A673 (cell line): ENCODE data around the gene PPHLN1. TPM values are rescaled to one million over a fixed set of nuclear protein-coding genes. Genes with fewer than 3 reads are reported as not detected.

Source experiments
- BruUV-seq: library from RNA; stranded (reverse); fragments of 400-500 nt; replicated peaks from 2 replicates; lab custom pipeline; 2021; lab: Mats Ljungman, UMichigan
- CTCF ChIA-PET: fragments of 300-600 bp; sonication (Branson Sonifier 250); formaldehyde crosslinking; loops from one replicate; lab custom pipeline; 2022; ENCODE audit warnings: antibody characterized with exemption; lab: Charles Lee
- POLR2A ChIA-PET: fragments of 300-600 bp; sonication (Branson Sonifier 250); formaldehyde crosslinking; loops from one replicate; lab custom pipeline; 2022; ENCODE audit warnings: antibody characterized with exemption; ENCODE audit not compliant: low non-redundant PET; lab: Charles Lee
- DNase-seq: peaks from one replicate; pipeline ENCODE4 v3.0.0-alpha.2; 2015; ENCODE audit warnings: low spot score
- H3K27ac ChIP-seq: fragments of 200-600 bp; sonication (generic); 2 replicates; pipeline ENCODE4 v1.5.1; 2016; ENCODE audit warnings: mixed run types, low read depth, mild to moderate bottlenecking, mixed read lengths, antibody characterized with exemption, low read length; ENCODE audit not compliant: poor library complexity, severe bottlenecking
- H3K27me3 ChIP-seq: fragments of 200-600 bp; sonication (generic); replicated peaks from 2 replicates; pipeline ENCODE4 v1.6.1; 2017; ENCODE audit warnings: mixed run types, low read depth, mild to moderate bottlenecking, mixed read lengths, antibody characterized with exemption, low read length; ENCODE audit not compliant: insufficient read depth, poor library complexity
- H3K36me3 ChIP-seq: fragments of 200-600 bp; sonication (generic); 2 replicates; pipeline ENCODE4 v1.6.1; 2016; ENCODE audit warnings: mixed run types, mild to moderate bottlenecking, mixed read lengths, antibody characterized with exemption, low read length; ENCODE audit not compliant: insufficient read depth, poor library complexity, severe bottlenecking
- H3K4me1 ChIP-seq: fragments of 200-600 bp; sonication (generic); 2 replicates; pipeline ENCODE4 v1.6.1; 2017; ENCODE audit warnings: mixed run types, mild to moderate bottlenecking, mixed read lengths, antibody characterized with exemption, low read length; ENCODE audit not compliant: insufficient read depth, poor library complexity, severe bottlenecking
- H3K4me3 ChIP-seq: fragments of 200-600 bp; sonication (generic); 2 replicates; pipeline ENCODE4 v1.5.1; 2016; ENCODE audit warnings: low read depth, mixed run types, mild to moderate bottlenecking, mixed read lengths, low read length; ENCODE audit not compliant: poor library complexity, severe bottlenecking
- H3K9me3 ChIP-seq: fragments of 200-600 bp; sonication (generic); 2 replicates; pipeline ENCODE4 v1.6.1; 2016; ENCODE audit warnings: mixed run types, low read depth, mild to moderate bottlenecking, mixed read lengths, antibody characterized with exemption, low read length; ENCODE audit not compliant: poor library complexity, severe bottlenecking
- CTCF ChIP-seq: fragments of 300-800, 200-600 bp; sonication (generic); conservative IDR thresholded peaks from 2 replicates; pipeline ENCODE4 v1.5.1; 2017; ENCODE audit warnings: low read depth, mild to moderate bottlenecking, antibody characterized with exemption, low read length, moderate library complexity, mixed read lengths
- EZH2 ChIP-seq: fragments of 200-600 bp; sonication (generic); IDR thresholded peaks from 2 replicates; pipeline ENCODE4 v1.6.1; 2017; ENCODE audit warnings: borderline replicate concordance, low read depth, mild to moderate bottlenecking, mixed read lengths, antibody characterized with exemption, low read length; ENCODE audit not compliant: poor library complexity, severe bottlenecking
- intact Hi-C: fragments of 100-400 bp; cut with micrococcal nuclease; formaldehyde crosslinking; loops from one replicate; pipeline ENCODE4 v1.10.0; 2022; ENCODE audit not compliant: unreplicated experiment
- total RNA-seq: library from RNA; stranded (reverse); gene quantifications from 2 replicates; pipeline ENCODE4 v1.2.3, GENCODE V29; 2021

PPHLN1 gene
- total RNA-seq, 1 experiment from 2014 or later, result 90.1 TPM

GRCh38 chr12:42320796-42321195, 5.2 kb upstream of the PPHLN1 start:
- no peaks in the 10 kb centered on the region for H3K9me3 ChIP-seq
- DNase-seq, result no peak
- POLR2A ChIA-PET, result no interaction called here
- H3K36me3 ChIP-seq, result peaks cover 21% of the 10 kb centered on the region
- no peaks in the 10 kb centered on the region for H3K27me3 ChIP-seq
- no peaks in the 10 kb centered on the region for H3K4me1 ChIP-seq
- BruUV-seq, result no TSS peak
- CTCF ChIA-PET, result no interaction called here
- intact Hi-C loops, result no loop called here
- no peak overlapping the region for H3K4me3 ChIP-seq
- TF ChIP-seq EZH2 (no peak), CTCF (no peak)
- H3K27ac ChIP-seq, result no peak overlapping the region

GRCh38 chr12:42322567-42322966, 3.4 kb upstream of the PPHLN1 start:
- intact Hi-C loops, result no loop called here
- CTCF ChIA-PET, result no interaction called here
- Histone ChIP-seq H3K9me3 (no peaks in the 10 kb centered on the region), H3K27ac (no peak overlapping the region), H3K4me3 (no peak overlapping the region), H3K4me1 (peaks cover 8% of the 10 kb centered on the region), H3K36me3 (peaks cover 8% of the 10 kb centered on the region), H3K27me3 (no peaks in the 10 kb centered on the region)
- no peak for DNase-seq
- no TSS peak for BruUV-seq
- POLR2A ChIA-PET, result no interaction called here
- TF ChIP-seq EZH2, result no peak
- no peak for TF ChIP-seq CTCF

- CTCF ChIA-PET, result no interaction called here
- Histone ChIP-seq H3K27ac (no peak overlapping the region), H3K9me3 (no peaks in the 10 kb centered on the region), H3K36me3 (peaks cover 8% of the 10 kb centered on the region), H3K27me3 (no peaks in the 10 kb centered on the region), H3K4me3 (no peak overlapping the region), H3K4me1 (peaks cover 14% of the 10 kb centered on the region)
- BruUV-seq, result no TSS peak
- POLR2A ChIA-PET, result no interaction called here
- no peak for DNase-seq
- TF ChIP-seq EZH2 (no peak), CTCF (no peak)
- intact Hi-C loops, result no loop called here
These were observed 2.1 kb upstream of the PPHLN1 start for GRCh38 chr12:42323856-42324255.
